Progenitor cell of endocrine pancreas (in vitro differentiated cells): ENCODE measurements around the gene VCP. TPM values are rescaled to one million over a fixed set of nuclear protein-coding genes. Genes with fewer than 3 reads are reported as not detected.
"Not testable (repeated sequence)": the region's sequence is repeated elsewhere in the genome, so short reads cannot be mapped to it uniquely, and the experiment has no call there.

Experiments
- DNase-seq: peaks from one replicate; pipeline ENCODE4 v3.0.0; 2021; ENCODE audit warnings: low spot score; ENCODE audit not compliant: unreplicated experiment
- H3K27ac Mint-ChIP-seq: 2 replicates; pipeline ENCODE4 v1.8.0; 2021; ENCODE audit warnings: mild to moderate bottlenecking, moderate library complexity, mixed read lengths
- H3K27me3 Mint-ChIP-seq: 2 replicates; pipeline ENCODE4 v1.8.0; 2021; ENCODE audit warnings: mixed read lengths
- H3K36me3 Mint-ChIP-seq: 2 replicates; pipeline ENCODE4 v1.8.0; 2022; ENCODE audit warnings: mixed read lengths; ENCODE audit not compliant: insufficient read depth
- H3K4me1 Mint-ChIP-seq: 2 replicates; pipeline ENCODE4 v1.8.0; 2021; ENCODE audit warnings: low read depth, mixed read lengths
- H3K4me3 Mint-ChIP-seq: 2 replicates; pipeline ENCODE4 v1.8.0; 2021; ENCODE audit warnings: low read depth, mild to moderate bottlenecking, moderate library complexity, mixed read lengths
- H3K9me3 Mint-ChIP-seq: 2 replicates; pipeline ENCODE4 v1.8.0; 2021; ENCODE audit warnings: low read depth, mixed read lengths
- CTCF ChIP-seq: fragments of 200-600 bp; sonication (generic); IDR thresholded peaks from one replicate; pipeline ENCODE4 v1.5.0; 2021; ENCODE audit warnings: antibody characterized with exemption, mild to moderate bottlenecking; ENCODE audit not compliant: unreplicated experiment
- total RNA-seq: library from RNA; stranded (reverse); gene quantifications from 2 replicates; pipeline ENCODE4 v1.2.1, GENCODE V29; 2021

The VCP gene
- total RNA-seq, 1 donor from 2014 or later = 326 TPM

- no peak overlapping the region for H3K4me3 Mint-ChIP-seq
- H3K4me1 Mint-ChIP-seq = peaks cover 25% of the 10 kb centered on the region
- TF ChIP-seq CTCF = no peak
- peaks cover 24% of the 10 kb centered on the region for H3K36me3 Mint-ChIP-seq
- H3K27me3 Mint-ChIP-seq = no peaks in the 10 kb centered on the region
- DNase-seq = no peak
- H3K9me3 Mint-ChIP-seq = peaks cover 3% of the 10 kb centered on the region
- no peak overlapping the region for H3K27ac Mint-ChIP-seq
These were observed 44.6 kb downstream of the VCP start for GRCh38 chr9:35027860-35028259.

- Mint-ChIP-seq H3K9me3 (peaks cover 3% of the 10 kb centered on the region), H3K4me3 (no peak overlapping the region), H3K4me1 (peaks cover 25% of the 10 kb centered on the region), H3K27ac (peak overlapping the region; percentile 21), H3K36me3 (peaks cover 28% of the 10 kb centered on the region), H3K27me3 (no peaks in the 10 kb centered on the region)
- no peak for DNase-seq
- no peak for TF ChIP-seq CTCF
These were observed 45.1 kb downstream of the VCP start for GRCh38 chr9:35027374-35027773.

- H3K4me3 Mint-ChIP-seq = no peak overlapping the region
- peaks cover 3% of the 10 kb centered on the region for H3K9me3 Mint-ChIP-seq
- TF ChIP-seq CTCF = no peak
- no peak overlapping the region for H3K27ac Mint-ChIP-seq
- H3K27me3 Mint-ChIP-seq = no peaks in the 10 kb centered on the region
- DNase-seq = no peak
- peaks cover 25% of the 10 kb centered on the region for H3K4me1 Mint-ChIP-seq
- peaks cover 35% of the 10 kb centered on the region for H3K36me3 Mint-ChIP-seq
These were observed 45.8 kb downstream of the VCP start for GRCh38 chr9:35026671-35027070.

GRCh38 chr9:35023443-35023842 lies 49.0 kb downstream of the VCP start:
- DNase-seq, H3K9me3 Mint-ChIP-seq, H3K27ac Mint-ChIP-seq, H3K4me3 Mint-ChIP-seq, H3K27me3 Mint-ChIP-seq: not testable (repeated sequence)
- Mint-ChIP-seq H3K4me1 (peaks cover 25% of the 10 kb centered on the region), H3K36me3 (peaks cover 42% of the 10 kb centered on the region)

- Mint-ChIP-seq H3K36me3 (peaks cover 59% of the 10 kb centered on the region), H3K27ac (no peak overlapping the region), H3K27me3 (no peaks in the 10 kb centered on the region), H3K4me3 (no peak overlapping the region), H3K9me3 (peaks cover 37% of the 10 kb centered on the region), H3K4me1 (no peaks in the 10 kb centered on the region)
- no peak for TF ChIP-seq CTCF
- no peak for DNase-seq
These were observed 57.9 kb downstream of the VCP start for GRCh38 chr9:35014517-35014916.

GRCh38 chr9:35010351-35010958 lies 62.0 kb downstream of the VCP start:
- no peak for TF ChIP-seq CTCF
- no peak for DNase-seq
- H3K36me3 Mint-ChIP-seq = peaks cover 44% of the 10 kb centered on the region
- no peaks in the 10 kb centered on the region for H3K27me3 Mint-ChIP-seq
- peaks cover 19% of the 10 kb centered on the region for H3K9me3 Mint-ChIP-seq
- no peak overlapping the region for H3K27ac Mint-ChIP-seq
- H3K4me1 Mint-ChIP-seq = no peaks in the 10 kb centered on the region
- no peak overlapping the region for H3K4me3 Mint-ChIP-seq
